HG03108 (cell line): ENCODE data around the gene BTC.
"Not testable (repeated sequence)": the region's sequence is repeated elsewhere in the genome, so short reads cannot be mapped to it uniquely, and the experiment has no call there.

Source experiments
- ATAC-seq: cut with Tn5 transposase; IDR thresholded peaks from one replicate; pipeline ENCODE4 v1.9.1; 2021; ENCODE audit warnings: moderate library complexity; ENCODE audit not compliant: unreplicated experiment

BTC gene, protein sequence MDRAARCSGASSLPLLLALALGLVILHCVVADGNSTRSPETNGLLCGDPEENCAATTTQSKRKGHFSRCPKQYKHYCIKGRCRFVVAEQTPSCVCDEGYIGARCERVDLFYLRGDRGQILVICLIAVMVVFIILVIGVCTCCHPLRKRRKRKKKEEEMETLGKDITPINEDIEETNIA

DNA sequence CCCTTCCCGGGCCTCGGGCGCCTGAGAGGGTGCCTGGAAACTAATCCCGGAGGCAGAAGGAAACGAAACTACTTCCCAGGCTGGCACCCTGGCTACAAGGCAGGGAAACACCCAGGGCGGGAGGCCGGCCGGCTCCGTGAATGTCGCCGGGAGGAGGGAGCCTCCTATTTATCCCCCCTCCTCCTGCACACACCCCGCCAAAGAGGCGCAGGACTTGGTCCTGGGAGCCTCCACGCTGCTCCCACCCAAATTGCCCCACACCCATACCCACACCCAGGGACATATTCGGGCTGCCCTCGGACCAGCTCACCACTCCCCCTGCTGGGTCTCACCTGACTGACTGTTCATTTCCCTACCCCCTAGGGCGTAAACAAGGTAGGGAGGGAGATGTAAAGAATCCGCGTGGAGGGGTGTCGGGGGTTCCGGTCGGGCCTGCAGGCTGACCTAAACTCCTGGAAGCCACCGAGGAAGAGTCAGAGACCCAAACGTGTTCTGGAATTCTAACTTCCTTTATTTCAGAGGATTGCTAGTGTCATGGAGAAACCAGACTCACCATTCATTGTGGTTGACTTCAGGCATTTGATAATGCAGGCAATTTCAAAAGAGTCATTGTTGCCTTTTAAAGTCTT, at the start of gene BTC:
Gene BTC (minus strand): TSS at position 142 of the 629 bp plus-strand sequence. CDS start 198 bp downstream, outside the sequence.
- ATAC-seq, result no peak

DNA sequence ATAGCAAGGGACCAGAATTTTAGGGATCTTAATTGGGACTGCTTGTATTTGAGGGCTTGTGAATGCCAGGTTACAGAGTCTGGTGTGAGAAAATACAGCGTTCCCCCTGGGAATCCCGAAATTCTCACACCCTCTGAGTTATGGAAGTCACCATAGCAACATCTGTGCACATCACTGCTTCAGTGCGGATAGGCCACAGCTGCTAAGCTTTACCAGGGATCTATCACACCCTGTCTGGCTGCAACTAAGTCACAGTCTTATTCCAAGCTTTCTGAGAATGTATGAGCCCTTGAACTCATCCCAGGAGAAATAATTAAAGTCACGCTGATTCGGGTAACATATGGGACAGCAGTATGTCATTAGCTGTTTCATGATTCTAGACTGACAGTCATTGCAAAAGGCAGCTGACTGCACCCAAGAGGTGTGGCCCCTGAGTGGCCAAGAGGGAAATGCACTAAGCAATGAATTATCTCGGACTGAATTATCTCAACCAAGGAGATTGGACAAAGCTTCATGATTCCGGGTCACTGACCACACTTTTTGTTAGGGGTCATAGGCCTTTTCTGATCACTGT, 46.7 kb upstream of the BTC start:
- ATAC-seq, result no peak

DNA sequence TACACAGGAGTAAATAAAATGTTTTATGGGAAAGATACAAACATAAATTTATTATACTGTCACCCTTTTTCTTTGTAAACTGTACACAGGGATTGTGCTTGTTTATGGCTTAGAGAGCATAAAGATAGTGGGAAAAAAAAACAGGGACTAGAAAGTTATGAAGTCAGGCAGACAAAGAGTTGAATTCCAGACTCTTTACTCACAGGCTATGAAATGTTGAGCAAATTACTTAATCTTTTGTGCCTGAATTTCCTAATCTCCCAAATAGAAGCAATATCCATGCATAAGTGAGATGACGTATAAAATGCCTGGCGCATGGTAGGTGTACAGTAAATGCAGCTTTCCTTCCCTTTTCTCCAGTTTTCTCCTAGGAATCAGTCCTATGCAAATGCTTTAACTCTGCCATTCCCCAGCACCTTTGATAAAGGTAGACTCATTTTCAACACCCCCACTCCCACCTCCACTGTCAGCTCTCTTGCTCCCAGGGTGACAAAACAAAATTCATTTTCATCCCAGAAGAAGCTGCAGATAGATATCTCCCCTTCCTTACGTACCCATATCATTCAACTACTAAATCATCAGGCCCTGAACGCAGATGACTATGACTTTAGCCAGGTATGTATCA, 44.5 kb upstream of the BTC start:
- no peak for ATAC-seq

DNA sequence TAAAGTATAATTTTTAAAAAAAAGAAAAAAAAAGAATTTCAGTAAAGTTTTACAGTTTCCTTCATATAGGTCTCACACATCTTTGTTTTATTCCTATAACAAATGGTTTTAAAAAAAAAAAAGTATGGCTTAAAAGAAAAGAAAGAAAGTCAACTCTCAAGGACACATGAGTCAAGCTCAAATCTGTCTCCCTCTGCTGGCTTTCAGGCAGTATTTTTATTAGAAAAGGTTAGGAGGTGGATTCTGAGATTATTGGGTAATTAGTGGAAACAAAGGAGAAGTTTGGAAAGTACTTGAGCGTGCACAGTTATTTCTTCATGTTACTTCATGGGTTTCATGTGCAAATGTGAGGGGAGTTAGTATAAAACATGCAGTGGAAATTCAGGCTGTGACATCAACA, 36.6 kb upstream of the BTC start:
- no peak for ATAC-seq

DNA sequence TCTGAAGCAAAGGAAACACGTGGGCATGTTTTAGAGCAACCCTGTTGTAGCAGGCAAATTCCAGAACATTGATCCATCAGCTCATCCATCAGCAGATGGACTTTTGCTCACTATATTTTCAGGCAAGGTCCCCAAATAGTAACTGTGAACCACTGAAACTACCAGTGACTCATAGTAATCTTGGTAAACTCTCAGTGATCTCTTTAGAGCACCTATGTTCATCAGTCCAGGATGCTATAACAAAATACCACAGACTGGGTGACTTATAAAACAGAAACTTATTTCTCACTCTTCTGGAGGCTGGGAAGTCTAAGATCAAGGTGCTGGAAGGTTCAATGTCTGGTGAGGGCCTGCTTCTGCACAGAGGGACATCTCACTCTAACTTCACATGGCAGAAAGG, 28.9 kb upstream of the BTC start:
- ATAC-seq, result peak; percentile 54

DNA sequence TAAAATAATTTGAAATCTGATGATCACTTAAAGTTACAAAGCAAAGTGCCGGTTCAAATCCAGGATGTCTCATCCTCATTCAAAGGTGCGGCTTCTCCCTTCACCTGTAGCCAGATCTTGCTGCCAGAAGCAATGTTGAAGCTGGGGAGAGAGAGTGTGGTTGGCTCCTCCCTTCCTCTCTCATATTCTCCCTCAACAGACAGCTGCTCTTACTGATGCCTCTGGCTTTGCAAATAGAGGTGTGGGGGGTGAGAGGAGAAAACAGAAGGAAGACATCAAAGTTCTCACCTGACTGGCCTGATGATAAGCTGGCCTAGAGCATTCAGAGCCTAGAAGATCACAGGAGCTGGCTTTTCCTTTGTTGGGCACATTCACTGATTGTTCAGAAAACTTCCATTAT, 28.3 kb upstream of the BTC start:
- ATAC-seq, result no peak

DNA sequence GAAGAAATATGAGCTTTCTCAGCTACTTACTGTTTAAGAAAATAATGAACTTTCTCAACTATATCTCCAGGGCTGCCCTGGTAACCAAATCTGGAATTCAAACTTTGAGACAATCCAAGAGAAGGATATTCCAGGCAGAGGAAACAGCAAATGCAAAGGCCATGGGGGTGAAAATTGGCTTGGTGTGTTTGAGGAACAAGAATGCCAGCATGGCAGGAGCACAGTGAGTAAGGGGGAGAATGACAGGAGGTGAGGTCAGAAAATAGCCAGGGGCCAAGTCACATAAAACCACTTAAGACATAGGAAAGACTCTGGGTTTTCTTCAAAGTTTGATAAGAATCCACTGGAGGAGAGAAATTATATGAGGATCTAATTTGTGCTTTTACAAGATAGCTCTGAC, 27.2 kb upstream of the BTC start:
- ATAC-seq, result no peak

DNA sequence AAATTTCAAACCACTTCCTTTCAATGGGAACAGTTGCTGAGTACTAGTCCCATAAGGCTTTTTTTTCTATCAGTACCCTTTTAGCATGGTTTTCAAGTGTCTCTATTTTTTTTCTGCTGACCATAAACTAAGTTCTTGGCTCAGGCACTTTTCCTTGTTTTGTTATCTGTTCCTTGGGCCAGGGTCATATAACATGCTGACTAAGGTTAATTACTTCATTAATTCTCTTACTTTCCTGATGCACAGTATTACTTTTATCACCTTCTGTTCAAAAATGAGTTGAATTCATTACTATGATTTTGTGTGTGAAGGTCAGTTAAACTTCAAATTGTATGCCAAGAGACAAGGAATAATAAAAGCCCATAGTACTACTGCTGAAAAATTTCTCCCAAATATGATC, 19.7 kb upstream of the BTC start:
- ATAC-seq, result no peak

DNA sequence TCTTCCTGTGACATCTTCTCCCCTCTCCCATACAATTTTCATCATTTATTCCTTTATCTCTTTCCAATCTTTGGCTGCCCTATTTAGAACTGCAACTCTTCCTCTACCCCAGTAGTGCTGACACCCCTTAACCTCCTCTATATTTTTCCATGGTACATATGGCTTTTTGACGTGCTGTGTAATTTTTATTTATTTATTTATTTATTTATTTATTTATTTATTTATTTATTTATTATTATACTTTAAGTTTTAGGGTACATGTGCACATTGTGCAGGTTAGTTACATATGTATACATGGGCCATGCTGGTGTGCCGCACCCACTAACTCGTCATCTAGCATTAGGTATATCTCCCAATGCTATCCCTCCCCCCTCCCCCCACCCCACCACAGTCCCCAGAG, 17.7 kb upstream of the BTC start:
- ATAC-seq, result not testable (repeated sequence)

DNA sequence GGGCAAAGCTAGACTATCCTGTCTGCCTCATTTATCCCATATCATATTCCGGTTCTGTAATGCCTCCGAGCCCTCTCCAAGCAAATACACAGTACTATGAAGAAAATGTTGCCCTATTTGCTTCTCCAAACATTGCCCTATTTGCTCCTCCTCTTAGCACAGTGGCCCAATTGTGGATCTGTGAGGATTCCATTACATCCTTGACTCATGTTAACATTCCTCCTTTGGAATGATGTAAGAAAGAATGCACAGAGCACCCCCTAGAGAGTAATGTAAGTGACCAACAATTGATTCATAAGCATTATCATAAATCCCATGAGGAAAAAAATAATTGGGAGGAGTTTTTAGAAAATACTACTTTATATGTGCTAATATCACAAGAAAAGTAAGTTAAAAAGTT, 11.3 kb upstream of the BTC start:
- ATAC-seq, result no peak

DNA sequence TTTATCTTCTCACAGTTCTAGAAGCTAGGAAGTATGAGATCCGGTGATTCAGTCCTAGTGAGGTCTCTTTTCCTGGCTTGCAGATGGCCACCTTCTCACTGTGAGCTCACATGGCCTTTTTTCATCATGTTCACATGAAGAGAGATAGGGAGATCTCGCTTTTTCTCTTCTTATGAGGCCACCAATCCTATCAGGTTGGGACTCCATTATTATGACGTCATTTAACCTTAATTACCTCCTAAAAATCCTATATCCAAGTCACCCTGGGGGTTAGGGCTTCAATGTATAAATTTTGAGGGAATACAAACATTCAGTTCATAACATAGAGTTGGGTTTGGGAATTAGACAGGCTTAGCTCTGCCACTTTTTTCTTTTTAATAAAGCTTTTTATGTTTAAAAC, 6.0 kb upstream of the BTC start:
- ATAC-seq, result no peak

DNA sequence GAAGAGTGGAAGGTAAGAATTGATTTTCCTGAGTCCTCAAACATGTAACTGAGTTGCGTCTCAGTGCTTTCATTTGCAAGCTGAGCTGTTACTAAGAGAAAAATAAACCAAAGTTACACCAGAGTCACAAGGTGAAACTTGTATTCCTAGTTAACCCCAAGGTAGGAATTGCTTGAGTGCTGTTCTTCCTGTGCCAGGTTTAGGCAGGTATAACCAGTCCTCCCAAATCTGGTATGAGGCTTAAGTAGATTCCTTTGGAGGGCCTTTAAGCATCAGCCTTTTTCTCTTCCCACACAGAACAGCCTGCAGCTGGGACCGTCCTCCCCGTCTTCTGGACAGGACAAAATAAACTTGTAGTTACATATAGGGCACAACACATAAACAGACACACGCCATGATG, 2.3 kb upstream of the BTC start:
- no peak for ATAC-seq

DNA sequence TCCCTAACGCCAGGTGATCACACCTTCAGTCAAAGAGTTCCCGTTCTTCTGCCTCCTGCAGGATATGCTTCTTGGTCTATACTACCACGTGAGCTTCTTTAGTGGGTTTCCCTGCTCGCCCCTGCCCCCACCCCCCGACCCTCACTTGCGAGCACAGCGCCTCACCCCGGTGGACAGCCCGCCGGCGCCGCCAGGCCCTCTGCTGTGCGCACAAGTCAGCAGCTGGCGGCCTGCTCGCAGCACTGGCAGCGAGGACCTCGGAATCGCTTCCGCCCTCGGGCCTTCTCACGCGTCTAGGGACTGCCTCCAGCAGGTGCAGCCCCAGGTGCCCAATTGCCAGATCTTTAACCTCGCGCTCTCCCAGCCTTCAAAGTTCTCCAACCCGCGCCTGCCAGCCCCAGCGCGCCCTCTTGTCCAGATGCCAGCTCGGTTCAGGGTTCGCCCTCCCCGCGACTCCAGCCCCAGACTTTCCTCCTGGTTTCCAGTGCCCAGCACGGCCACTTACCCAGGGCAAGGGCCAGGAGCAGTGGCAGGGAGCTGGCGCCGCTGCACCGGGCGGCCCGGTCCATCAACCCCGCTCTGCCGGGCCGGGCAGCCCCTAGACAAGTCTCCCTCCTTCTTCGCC, 454 bp downstream of the BTC start:
- ATAC-seq, result no peak

DNA sequence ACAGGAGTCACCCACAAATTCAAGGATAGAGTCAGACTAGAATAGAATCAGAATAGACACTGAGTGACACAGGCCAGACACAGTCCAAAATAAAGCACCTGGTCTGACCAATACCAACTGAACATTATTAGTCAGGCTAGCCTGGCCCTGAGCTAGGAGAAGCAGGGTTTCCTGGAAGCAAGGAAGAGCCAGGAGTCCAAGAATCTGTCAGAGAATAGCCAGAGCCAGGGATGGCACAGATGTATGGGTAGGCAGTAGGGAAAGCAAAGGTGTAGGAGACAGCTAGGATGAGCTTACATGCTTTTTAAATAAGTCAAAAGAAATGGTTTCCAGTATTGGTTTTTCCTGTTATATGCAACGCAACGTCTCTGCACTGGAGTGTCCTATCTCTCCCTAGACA, 3.7 kb downstream of the BTC start:
- ATAC-seq, result no peak

DNA sequence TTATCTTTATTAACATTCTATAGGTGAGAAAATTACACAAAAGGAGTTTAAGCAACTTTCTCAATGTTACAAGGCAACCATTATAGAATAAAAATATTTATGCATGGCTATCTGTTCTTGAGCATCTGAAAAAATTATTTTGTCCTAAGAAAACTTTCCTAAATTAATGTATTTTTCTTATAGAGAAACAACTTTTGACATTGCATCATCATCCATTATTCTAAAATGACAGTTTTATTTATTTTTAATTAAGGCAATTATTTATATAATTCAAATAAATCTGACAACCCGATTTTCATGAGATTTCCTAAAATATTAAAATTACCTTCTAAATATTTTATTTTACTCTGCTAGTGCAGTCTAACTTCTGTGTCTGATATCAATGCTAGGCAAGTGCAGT, 4.8 kb downstream of the BTC start:
- no peak for ATAC-seq

DNA sequence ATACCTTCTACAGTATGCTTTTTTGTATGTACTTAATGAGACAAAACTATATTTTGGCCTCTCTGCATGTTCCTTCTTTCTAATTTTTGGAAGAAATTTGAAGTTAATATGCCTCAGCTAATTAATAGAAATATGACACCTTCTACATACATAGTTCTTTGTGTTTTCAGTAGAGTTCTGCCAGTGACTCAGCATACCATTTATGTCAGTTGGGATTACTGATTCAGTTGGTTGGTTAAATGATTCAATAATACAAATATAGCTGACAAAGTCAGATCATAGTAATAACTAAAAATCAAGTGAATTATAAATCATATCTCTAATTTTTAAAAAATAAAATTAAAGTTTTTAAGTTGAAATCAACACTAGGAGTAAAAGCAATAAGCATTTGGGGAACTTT, 16.8 kb downstream of the BTC start:
- ATAC-seq, result no peak

DNA sequence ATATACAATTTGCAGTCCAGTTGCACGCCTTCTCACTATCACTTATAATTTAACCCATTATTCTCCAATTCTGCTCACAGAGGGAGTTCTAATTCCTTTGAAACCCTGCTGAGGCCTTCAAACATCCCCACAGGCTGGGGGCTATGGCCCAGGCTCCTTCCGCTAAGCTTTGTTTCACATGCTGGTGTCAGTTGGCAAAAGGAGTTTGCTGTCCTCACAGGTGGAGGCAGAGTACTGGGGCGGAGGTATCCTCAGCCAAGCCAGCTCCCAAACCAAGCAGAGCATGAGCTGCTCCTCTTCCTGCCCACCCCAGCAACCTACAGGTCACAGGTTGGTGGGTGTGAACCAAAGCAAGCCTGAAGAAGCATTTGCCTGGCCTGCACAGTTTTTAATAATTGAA, 21.5 kb downstream of the BTC start:
- no peak for ATAC-seq

DNA sequence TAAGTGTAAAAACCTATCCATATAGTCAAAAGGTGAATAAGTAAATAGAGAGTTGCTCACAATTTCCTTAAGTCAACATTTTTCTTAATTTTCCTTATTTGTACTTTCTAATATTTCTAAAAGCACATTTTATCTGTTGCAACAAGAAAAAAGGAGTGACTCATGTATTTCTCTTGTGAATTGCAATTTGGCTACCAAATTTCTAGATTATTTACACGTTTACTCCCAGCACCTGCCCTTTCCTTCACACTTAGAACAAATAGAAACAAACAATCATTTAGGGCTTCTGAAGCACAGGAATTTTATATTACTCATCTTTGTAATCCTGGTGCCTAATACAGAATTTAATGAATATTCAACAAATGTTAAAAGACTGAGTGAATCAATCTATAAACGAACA, 22.2 kb downstream of the BTC start:
- no peak for ATAC-seq

DNA sequence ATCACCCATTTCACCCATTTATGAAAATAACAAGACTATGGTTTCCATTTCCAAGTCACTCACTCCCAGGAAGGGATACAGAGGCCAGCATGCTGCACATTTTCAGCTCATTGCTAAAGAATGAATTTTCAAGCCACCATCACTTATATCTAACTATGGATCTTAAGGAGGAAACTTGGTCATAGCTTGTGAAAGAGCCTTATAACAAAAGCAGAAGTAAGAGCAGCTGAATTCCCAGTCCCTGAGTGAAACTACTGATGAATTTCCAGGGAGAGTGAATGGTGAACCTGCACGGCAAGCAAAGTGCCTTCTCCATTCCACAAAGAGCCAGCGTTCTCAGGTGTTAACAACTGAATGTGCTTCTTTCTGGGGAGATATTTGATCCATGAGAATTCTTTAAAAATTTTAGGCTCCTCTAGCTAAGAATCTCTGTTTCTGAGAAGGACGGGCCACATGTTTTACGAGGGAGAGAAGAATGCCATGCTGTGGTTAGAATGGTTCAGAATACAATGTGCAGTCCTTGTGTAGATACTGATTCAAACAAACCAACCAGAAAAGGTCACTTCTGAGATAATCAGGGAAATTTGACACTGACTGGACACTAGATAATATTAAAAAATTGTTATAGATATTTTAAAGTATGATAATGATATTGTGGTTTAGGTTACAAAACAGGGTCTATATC, 24.0 kb downstream of the BTC start:
- ATAC-seq, result no peak

DNA sequence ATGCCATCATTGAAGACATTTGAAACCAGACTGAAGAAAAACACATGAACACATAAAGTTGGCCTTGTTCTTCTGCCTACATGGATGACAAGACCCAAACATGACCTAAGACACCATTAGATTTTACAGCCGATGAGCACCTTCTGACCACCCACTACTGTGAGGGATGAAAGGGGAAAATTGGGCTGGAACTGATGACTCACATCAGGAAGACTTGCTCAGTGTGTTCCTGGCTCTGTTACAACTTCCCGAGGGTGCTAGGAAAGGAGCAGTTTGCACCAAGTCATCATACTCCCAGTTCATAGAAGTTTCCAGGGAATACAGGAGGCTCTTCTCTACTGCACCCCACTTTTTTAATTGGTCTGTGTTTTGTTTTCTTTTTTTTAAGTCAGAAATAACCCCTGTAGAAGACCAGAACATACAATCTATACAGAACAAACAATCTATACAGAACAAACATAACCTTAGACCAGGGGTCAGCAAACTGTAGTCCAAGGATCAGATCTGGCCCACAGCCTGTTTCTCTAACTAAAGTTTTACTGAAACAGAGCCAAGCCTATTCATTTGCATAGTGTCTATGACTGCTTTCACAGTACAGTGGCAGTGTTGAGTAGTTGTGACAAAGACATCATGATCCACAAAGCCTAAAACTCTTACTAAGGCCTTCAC, 25.3 kb downstream of the BTC start:
- ATAC-seq, result no peak

DNA sequence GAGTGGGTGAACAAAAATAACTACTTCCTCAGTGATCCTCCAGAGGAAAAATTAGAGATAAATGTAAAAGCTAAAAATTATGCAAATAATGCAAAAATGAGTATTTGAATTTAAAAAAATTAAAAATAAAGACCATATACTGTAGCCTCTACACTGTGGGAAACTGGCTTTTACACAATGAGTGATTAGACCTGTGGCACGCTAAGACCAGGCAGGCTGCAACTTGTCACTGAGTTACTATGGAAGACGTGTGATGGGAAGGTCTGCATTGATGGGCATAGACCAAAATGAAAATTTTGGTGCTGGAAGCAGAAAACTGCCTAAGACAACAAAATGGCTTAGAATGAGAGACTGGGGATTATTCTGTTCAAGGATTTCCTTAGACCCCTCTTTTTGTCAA, 30.2 kb downstream of the BTC start:
- ATAC-seq, result no peak
